HL-60 (cell line): ENCODE results near the gene TBC1D14.

Experiments
- DNase-seq, 2 experiments: peaks; one replicate each; pipeline ENCODE4 v3.0.0-alpha.2; 2010 to 2020; ENCODE audit warnings: low read depth in 1 of 2, low spot score in 1 of 2
- H3K27ac ChIP-seq: fragments of 250-450 bp; sonication (Bioruptor Pico); replicated peaks from 2 replicates; pipeline ENCODE4 v1.5.1; 2020; ENCODE audit warnings: mild to moderate bottlenecking, moderate library complexity
- H3K27me3 ChIP-seq: fragments of 250-450 bp; sonication (Bioruptor Pico); 2 replicates; pipeline ENCODE4 v1.5.1; 2021; ENCODE audit warnings: mild to moderate bottlenecking, moderate library complexity; ENCODE audit not compliant: insufficient read depth, poor library complexity, severe bottlenecking
- H3K4me3 ChIP-seq: replicated peaks from 2 replicates; pipeline ENCODE4 v1.5.1; 2011; ENCODE audit warnings: mild to moderate bottlenecking, control low read depth, low read length; ENCODE audit not compliant: insufficient read depth
- CTCF ChIP-seq: IDR thresholded peaks from one replicate; pipeline ENCODE4 v1.5.1; 2011; ENCODE audit warnings: low read length, control low read depth, inconsistent platforms; ENCODE audit not compliant: insufficient read depth
- GABPA ChIP-seq: IDR thresholded peaks from 2 replicates; pipeline ENCODE4 v1.6.1; 2012; ENCODE audit warnings: low read depth
- POLR2AphosphoS5 ChIP-seq: IDR thresholded peaks from 2 replicates; pipeline ENCODE4 v1.6.1; 2012; ENCODE audit warnings: low read depth
- REST ChIP-seq: IDR thresholded peaks from 2 replicates; pipeline ENCODE4 v1.6.1; 2012; ENCODE audit warnings: low read depth; ENCODE audit not compliant: insufficient replicate concordance
- SPI1 ChIP-seq: IDR thresholded peaks from 2 replicates; pipeline ENCODE4 v1.6.1; 2012; ENCODE audit warnings: low read depth, mild to moderate bottlenecking, borderline replicate concordance

TBC1D14 gene

GRCh38 chr4:6929339-6929811 is 19.7 kb downstream of the TBC1D14 start:
- H3K27me3 ChIP-seq = no peaks in the 10 kb centered on the region
- no peak overlapping the region for H3K4me3 ChIP-seq
- H3K27ac ChIP-seq = no peak overlapping the region
- TF ChIP-seq SPI1 (no peak), POLR2AphosphoS5 (no peak), CTCF (no peak), REST (no peak), GABPA (no peak)
- no peak for DNase-seq

- DNase-seq = peak in 1 of 2 experiments; percentile 79
- H3K27me3 ChIP-seq = no peaks in the 10 kb centered on the region
- H3K27ac ChIP-seq = no peak overlapping the region
- TF ChIP-seq CTCF (no peak), REST (no peak), SPI1 (peak; percentile 96)
- H3K4me3 ChIP-seq = no peak overlapping the region
Observed at GRCh38 chr4:6929812-6930464, 20.3 kb downstream of the TBC1D14 start.

GRCh38 chr4:6932475-6932874 is 22.8 kb downstream of the TBC1D14 start:
- no peak for DNase-seq
- no peak for TF ChIP-seq REST
- no peak for TF ChIP-seq GABPA
- TF ChIP-seq CTCF = no peak
- TF ChIP-seq POLR2AphosphoS5 = no peak
- no peak for TF ChIP-seq SPI1

More at GRCh38 chr4:6932475-6932874, 22.8 kb downstream of the TBC1D14 start:
- no peak overlapping the region for H3K4me3 ChIP-seq
- H3K27ac ChIP-seq = no peak overlapping the region
- no peaks in the 10 kb centered on the region for H3K27me3 ChIP-seq
